Upper lobe of left lung (tissue), 6 donors: Measurements from ENCODE around the gene TM4SF1. TPM values are rescaled to one million over a fixed set of nuclear protein-coding genes. Genes with fewer than 3 reads are reported as not detected.

ENCODE experiments used
- ATAC-seq, 2 donors: fragments of 200-7000 bp; cut with Tn5 transposase; one replicate each; pipeline ENCODE4 v1.9.1; 2022; ENCODE audit warnings: mild to moderate bottlenecking in 2 of 2, moderate library complexity in 2 of 2; ENCODE audit not compliant: low FRiP score in 2 of 2
- DNase-seq, 2 donors: peaks; one replicate each; pipeline ENCODE4 v3.0.0-alpha.2; 2019 to 2020
- H3K27ac ChIP-seq, 4 donors: fragments of 200-600 bp; sonication (generic); one replicate each; pipeline ENCODE4 v1.5.1; 2016 to 2019
- H3K27me3 ChIP-seq, 4 donors: fragments of 200-600 bp; sonication (generic); one replicate each; pipeline ENCODE4 v1.5.1; 2017 to 2019
- H3K36me3 ChIP-seq, 4 donors: fragments of 200-600 bp; sonication (generic); one replicate each; pipeline ENCODE4 v1.5.1; 2016 to 2019
- H3K4me1 ChIP-seq, 4 donors: fragments of 200-600 bp; sonication (generic); one replicate each; pipeline ENCODE4 v1.5.1; 2018 to 2019
- H3K4me3 ChIP-seq, 4 donors: fragments of 200-600 bp; sonication (generic); one replicate each; pipeline ENCODE4 v1.5.1; 2017 to 2019; ENCODE audit warnings: mild to moderate bottlenecking in 2 of 4, moderate library complexity in 1 of 4
- H3K9me3 ChIP-seq, 4 donors: fragments of 200-600 bp; sonication (generic); one replicate each; pipeline ENCODE4 v1.5.1; 2018 to 2019
- EP300 ChIP-seq, 4 donors: sonication (generic); formaldehyde crosslinking; IDR thresholded peaks; one replicate each; pipeline ENCODE4 v1.5.1; 2017; ENCODE audit warnings: antibody characterized with exemption in 4 of 4, control low read depth in 2 of 4
- POLR2A ChIP-seq, 4 donors: fragments of 450-650 bp; IDR thresholded peaks; one replicate each; pipeline ENCODE4 v1.5.1; 2016 to 2017; ENCODE audit warnings: antibody characterized with exemption in 4 of 4, mild to moderate bottlenecking in 2 of 4
- POLR2AphosphoS5 ChIP-seq, 2 donors: sonication (generic); formaldehyde crosslinking; IDR thresholded peaks; one replicate each; pipeline ENCODE4 v1.5.1; 2017; ENCODE audit warnings: antibody characterized with exemption in 2 of 2
- WGBS, 2 donors: methylation state at CpG; one replicate each; pipeline ENCODE4 v1.1.5; 2017 to 2018; 5-methylcytosine and 5-hydroxymethylcytosine counted together
- total RNA-seq, 6 donors: library from RNA; depleted of rRNA in 4 of 6; stranded (reverse); fragments of >200 nt in 4 of 6; gene quantifications; one replicate each; pipeline versions ENCODE4 v1.1.0 to v1.2.1, GENCODE V29; 2016 to 2021
- TF ChIP-seq, protein P1 (sequence below), 6 experiments: fragments of 450-650 bp in 4 of 6; fragments of 200-600 bp in 2 of 6; sonication (generic) in 2 of 6; IDR thresholded peaks; one replicate each; pipeline ENCODE4 v1.5.1; 2016 to 2019; ENCODE audit warnings: antibody characterized with exemption in 6 of 6
- donor health status: DM: no; HTN: no; CAD: no; lungs with moderate emphysema.
- donor health status: DM: no; HTN: yes; CAD: no; lungs with severe emphysema.

Gene TM4SF1
- total RNA-seq, 6 donors from 2014 or later: 40.9 to 337 (median 197) TPM

DNA sequence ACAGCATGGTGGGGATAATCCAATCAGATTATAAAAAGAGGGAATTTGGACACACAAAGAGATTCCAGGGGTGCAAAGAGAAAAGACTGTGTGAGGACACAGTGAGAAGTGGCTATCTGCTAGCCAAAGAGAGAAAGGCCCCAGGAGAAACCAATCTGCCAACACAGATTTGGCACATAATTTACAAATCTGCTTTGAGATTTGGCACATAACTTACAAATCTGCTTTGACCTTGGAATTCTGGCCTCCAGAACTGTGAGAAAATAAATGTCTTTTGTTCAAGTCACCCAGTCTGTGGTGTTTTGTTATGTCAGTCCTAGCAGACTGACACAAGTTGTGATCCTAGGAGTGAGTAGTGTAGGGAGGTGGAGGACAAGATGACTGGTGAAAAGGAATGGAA, 40.5 kb downstream of the TM4SF1 start:
- Histone ChIP-seq H3K36me3 (no peaks in the 10 kb centered on the region), H3K27ac (peak overlapping the region in 1 of 4 donors; percentile 0), H3K4me3 (no peak overlapping the region), H3K4me1 (peaks cover 14 to 33% (median 21%) of the 10 kb centered on the region in 4 donors), H3K27me3 (no peaks in the 10 kb centered on the region), H3K9me3 (no peaks in the 10 kb centered on the region)
- no peak for TF ChIP-seq POLR2A (IDR thresholded peaks at IDR 0.05)
- no peak for TF ChIP-seq POLR2AphosphoS5 (IDR thresholded peaks at IDR 0.05)
- TF ChIP-seq, protein P1, sequence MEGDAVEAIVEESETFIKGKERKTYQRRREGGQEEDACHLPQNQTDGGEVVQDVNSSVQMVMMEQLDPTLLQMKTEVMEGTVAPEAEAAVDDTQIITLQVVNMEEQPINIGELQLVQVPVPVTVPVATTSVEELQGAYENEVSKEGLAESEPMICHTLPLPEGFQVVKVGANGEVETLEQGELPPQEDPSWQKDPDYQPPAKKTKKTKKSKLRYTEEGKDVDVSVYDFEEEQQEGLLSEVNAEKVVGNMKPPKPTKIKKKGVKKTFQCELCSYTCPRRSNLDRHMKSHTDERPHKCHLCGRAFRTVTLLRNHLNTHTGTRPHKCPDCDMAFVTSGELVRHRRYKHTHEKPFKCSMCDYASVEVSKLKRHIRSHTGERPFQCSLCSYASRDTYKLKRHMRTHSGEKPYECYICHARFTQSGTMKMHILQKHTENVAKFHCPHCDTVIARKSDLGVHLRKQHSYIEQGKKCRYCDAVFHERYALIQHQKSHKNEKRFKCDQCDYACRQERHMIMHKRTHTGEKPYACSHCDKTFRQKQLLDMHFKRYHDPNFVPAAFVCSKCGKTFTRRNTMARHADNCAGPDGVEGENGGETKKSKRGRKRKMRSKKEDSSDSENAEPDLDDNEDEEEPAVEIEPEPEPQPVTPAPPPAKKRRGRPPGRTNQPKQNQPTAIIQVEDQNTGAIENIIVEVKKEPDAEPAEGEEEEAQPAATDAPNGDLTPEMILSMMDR (IDR thresholded peaks at IDR 0.05): no peak
- TF ChIP-seq EP300 (IDR thresholded peaks at IDR 0.05): no peak
- ATAC-seq (no peak), DNase-seq (no peak)

DNA sequence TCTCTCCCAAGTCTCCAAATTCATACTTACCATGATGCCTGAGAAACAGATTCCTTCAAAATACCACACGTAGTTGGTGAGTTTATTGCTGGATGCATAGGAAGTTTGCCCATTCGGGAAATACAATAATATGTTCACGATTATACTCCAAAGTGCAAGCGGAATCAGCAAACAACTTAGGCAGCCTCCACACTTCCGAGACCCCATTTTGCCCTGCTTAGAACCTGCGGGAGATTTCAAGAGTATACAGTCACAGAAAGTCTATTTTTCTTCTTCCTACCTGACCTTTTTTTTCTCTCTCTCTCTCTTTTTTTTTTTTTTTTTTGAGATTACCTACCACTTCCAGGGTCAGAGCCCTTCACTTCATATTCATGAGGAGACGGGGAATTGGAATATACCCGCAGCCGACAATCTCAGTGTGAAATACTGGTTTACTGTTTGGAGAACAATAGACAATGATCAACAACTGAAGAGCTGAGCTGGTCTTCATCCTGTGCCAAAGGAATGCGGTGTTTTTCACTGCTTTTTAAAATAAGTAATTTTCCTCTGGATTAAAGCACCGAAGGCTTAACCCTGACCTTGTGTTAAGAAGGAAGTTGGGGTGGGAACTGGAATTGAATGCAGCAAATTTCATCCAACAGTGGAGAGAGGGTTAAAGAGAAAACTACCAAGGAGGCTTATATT, 44.1 kb downstream of the TM4SF1 start, which contains the start of gene TM4SF18:
Gene TM4SF18, minus strand, starts transcription at position 461 of the 684 bp plus-strand sequence. Its CDS starts 254 bp downstream, at position 207.
- ATAC-seq: no peak
- Histone ChIP-seq H3K4me3 (peak within 1 kb of the TSS in 1 of 4 donors; percentile 32), H3K9me3 (no peaks in the 10 kb centered on the region), H3K27me3 (no peaks in the 10 kb centered on the region), H3K4me1 (peaks cover 0 to 7% (median 6%) of the 10 kb centered on the region in 4 donors), H3K27ac (peak within 1 kb of the TSS; percentile 24 to 49 (median 36)), H3K36me3 (no peaks in the 10 kb centered on the region)
- DNase-seq: no peak
- WGBS, 2 donors: 64 to 78% methylated on average over 11 of the region's 11 CpGs
- TF ChIP-seq POLR2A (IDR thresholded peaks at IDR 0.05): no peak
- TF ChIP-seq, protein P1 (IDR thresholded peaks at IDR 0.05): no peak
- no peak for TF ChIP-seq EP300 (IDR thresholded peaks at IDR 0.05)
- TF ChIP-seq POLR2AphosphoS5 (IDR thresholded peaks at IDR 0.05): no peak

DNA sequence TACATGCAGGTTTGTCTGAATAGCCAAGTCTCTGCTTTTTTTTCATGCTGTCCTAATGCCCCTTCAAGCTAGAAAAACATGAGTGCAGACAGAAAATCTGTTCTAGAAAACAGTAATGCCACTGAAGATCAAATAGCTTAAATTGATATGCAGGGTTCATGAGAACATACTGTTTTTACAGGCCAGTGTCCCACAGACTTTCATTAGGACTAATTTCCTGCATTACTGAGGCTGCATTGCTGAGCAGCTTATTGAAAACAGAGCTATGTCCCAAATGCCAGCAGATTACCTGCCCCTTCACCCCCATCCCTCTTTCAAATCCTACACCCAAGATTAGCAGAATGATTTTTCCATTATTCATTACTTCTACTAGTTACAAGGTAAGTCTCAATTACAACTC, 44.7 kb downstream of the TM4SF1 start:
- peak overlapping the region in 1 of 4 donors; percentile 32 for H3K4me3 ChIP-seq

DNA sequence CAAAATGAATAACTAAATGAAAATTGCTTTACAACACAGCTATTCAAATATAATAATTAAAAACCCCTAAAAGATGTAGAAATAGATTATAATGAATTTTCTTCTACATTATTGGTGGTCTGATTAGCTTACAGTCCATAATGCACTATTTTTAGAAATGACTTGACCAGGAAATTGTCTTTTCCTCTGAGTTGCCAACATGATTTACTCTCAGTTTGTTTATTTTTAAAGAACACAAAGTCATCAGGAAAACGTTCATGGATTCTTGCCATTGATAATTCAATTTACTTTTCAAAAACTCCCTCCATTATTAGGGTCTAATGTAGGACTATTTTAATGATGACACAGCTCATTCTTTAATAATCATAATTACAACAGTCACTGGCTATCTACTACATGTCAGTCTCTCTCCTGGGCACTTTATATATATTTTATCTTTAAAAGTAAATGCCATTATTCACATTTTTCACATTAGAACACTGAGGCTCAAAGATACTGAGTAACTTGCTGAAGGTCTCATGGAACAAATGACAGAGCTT, 45.2 kb downstream of the TM4SF1 start:
- WGBS, 2 donors: 7 to 12% methylated on average over 1 of the region's 1 CpG
- peaks cover 0 to 7% (median 6%) of the 10 kb centered on the region in 4 donors for H3K4me1 ChIP-seq
- TF ChIP-seq POLR2AphosphoS5 (IDR thresholded peaks at IDR 0.05) (no peak), EP300 (IDR thresholded peaks at IDR 0.05) (peak in 1 of 4 donors; percentile 22)
- peak overlapping the region in 1 of 4 donors; percentile 32 for H3K4me3 ChIP-seq
- H3K36me3 ChIP-seq: no peaks in the 10 kb centered on the region
- H3K9me3 ChIP-seq: no peaks in the 10 kb centered on the region
- peak overlapping the region; percentile 16 to 49 (median 33) for H3K27ac ChIP-seq
- DNase-seq (no peak), ATAC-seq (no peak)
- H3K27me3 ChIP-seq: no peaks in the 10 kb centered on the region

More for the DNA sequence above, 44.7 kb downstream of the TM4SF1 start:
- no peaks in the 10 kb centered on the region for H3K36me3 ChIP-seq
- TF ChIP-seq, protein P1 (IDR thresholded peaks at IDR 0.05): no peak
- TF ChIP-seq POLR2A (IDR thresholded peaks at IDR 0.05) (no peak), EP300 (IDR thresholded peaks at IDR 0.05) (no peak)
- H3K27ac ChIP-seq: peak overlapping the region; percentile 16 to 49 (median 33)
- H3K4me1 ChIP-seq: peaks cover 0 to 7% (median 6%) of the 10 kb centered on the region in 4 donors
- H3K27me3 ChIP-seq: no peaks in the 10 kb centered on the region
- DNase-seq: no peak
- no peak for ATAC-seq
- H3K9me3 ChIP-seq: no peaks in the 10 kb centered on the region

DNA sequence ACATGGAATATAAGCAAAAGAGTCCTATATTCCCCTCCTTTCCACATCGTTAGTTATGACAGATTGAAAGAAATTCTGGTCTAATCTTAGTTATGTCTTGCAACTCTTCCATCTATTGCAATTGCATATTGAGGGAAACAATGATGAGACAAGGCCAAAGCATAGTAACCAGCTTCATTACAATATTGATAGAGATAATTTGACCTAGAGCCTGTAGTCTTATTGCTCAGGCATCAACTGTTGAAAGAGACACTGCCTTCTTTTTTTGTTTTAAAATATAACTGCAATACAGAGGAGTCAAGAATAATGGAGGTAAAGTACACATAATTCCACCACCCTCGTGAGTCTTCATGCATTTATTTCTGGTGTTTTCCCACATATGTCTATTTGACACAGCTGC, 46.1 kb downstream of the TM4SF1 start:
- Histone ChIP-seq H3K9me3 (no peaks in the 10 kb centered on the region), H3K36me3 (no peaks in the 10 kb centered on the region), H3K4me3 (peak overlapping the region in 1 of 4 donors; percentile 14), H3K4me1 (peaks cover 0 to 7% (median 6%) of the 10 kb centered on the region in 4 donors), H3K27me3 (no peaks in the 10 kb centered on the region), H3K27ac (no peak overlapping the region)
- no peak for TF ChIP-seq EP300 (IDR thresholded peaks at IDR 0.05)
- TF ChIP-seq POLR2A (IDR thresholded peaks at IDR 0.05): no peak
- TF ChIP-seq, protein P1 (IDR thresholded peaks at IDR 0.05): no peak
- no peak for TF ChIP-seq POLR2AphosphoS5 (IDR thresholded peaks at IDR 0.05)
- DNase-seq (no peak), ATAC-seq (no peak)
- WGBS, 2 donors: 82 to 87% methylated on average over 2 of the region's 2 CpGs
